ENCODE data around the gene CORO6.

- TF ChIP-seq CTCF (conservative IDR thresholded peaks at IDR 0.05) (no peak), ZFX (IDR thresholded peaks at IDR 0.05) (no peak)
Observed at GRCh38 chr17:29665481-29665810, 42.7 kb upstream of the CORO6 start.
